ENCODE results near the gene CFL1. TPM values are rescaled to one million over a fixed set of nuclear protein-coding genes. Genes with fewer than 3 reads are reported as not detected.
A peak's percentile ranks its signal among the peaks of the same experiment; 100 is the strongest.

CFL1 gene
- total RNA-seq, 1 experiment from 2014 or later: 1,911 TPM

GRCh38 chr11:65859095-65859811 is 1.3 kb upstream of the CFL1 start:
- H3K36me3 ChIP-seq (ENCODE audit: control insufficient read depth, insufficient read depth, low read length): peaks cover 26% of the 10 kb centered on the region
- intact Hi-C loops (cut with micrococcal nuclease; ENCODE audit: unreplicated experiment): loop anchor here (10.0 kb wide), 1 partner anchor 304 kb away; the partner anchor contains the start of gene LTBP3
- no TSS peak for BruUV-seq (replicated peaks)
- in situ Hi-C loops (cut with HindIII; ENCODE audit: low pct_unique_long_range_greater_than_20kb, low sequenced_read_pairs): no loop called here
- CTCF ChIA-PET: interaction anchor here (0.5 to 3.3 kb wide), 9 partner anchors 12 to 153 kb away, joined by 3 to 22 read pairs (median 5); partner anchors contain the start of genes CCDC85B and FIBP
- peak overlapping the region; percentile 85 to 99 for H3K4me3 ChIP-seq (ENCODE audit: low read depth in 2 of 2, low read length in 2 of 2)
- no peaks in the 10 kb centered on the region for H3K27me3 ChIP-seq (ENCODE audit: control insufficient read depth, insufficient read depth, low read length)
- peaks cover 46% of the 10 kb centered on the region for H3K4me1 ChIP-seq (ENCODE audit: control insufficient read depth, insufficient read depth, low read length)
- peak overlapping the region; percentile 98 for H3K27ac ChIP-seq (ENCODE audit: low read length)
- peak; percentile 88 for DNase-seq (ENCODE audit: low read depth, low spot score)
- ATAC-seq: peak; percentile 74
- H3K9me3 ChIP-seq (ENCODE audit: control insufficient read depth, insufficient read depth, low read depth, low read length): no peaks in the 10 kb centered on the region
- POLR2A ChIA-PET: interaction anchor here (0.5 to 1.6 kb wide), 13 partner anchors 9 to 349 kb away, joined by 3 to 10 read pairs (median 4); partner anchors contain the start of genes CCDC85B, FIBP, KAT5 and SF3B2
- TF ChIP-seq SIN3A (IDR thresholded peaks at IDR 0.05; ENCODE audit: borderline replicate concordance, insufficient read depth, low read depth, low read length): peak; percentile 83; the same call in 1 of the 2 replicates
- peak; percentile 91 for TF ChIP-seq POLR2AphosphoS5 (IDR thresholded peaks at IDR 0.05; ENCODE audit: low read depth, low read length)
- no peak for TF ChIP-seq CTCF (IDR thresholded peaks at IDR 0.05)
- TF ChIP-seq REST (IDR thresholded peaks at IDR 0.05; ENCODE audit: insufficient read depth in 1 of 2, low read depth in 2 of 2, low read length in 1 of 2): no peak
- peak; percentile 81 for TF ChIP-seq TCF7L2 (IDR thresholded peaks at IDR 0.05; ENCODE audit: low read depth, low read length)

- peak overlapping the region; percentile 98 for H3K27ac ChIP-seq (ENCODE audit: low read length)
- DNase-seq (ENCODE audit: low read depth, low spot score) (peak; percentile 64), ATAC-seq (no peak)
- no TSS peak for BruUV-seq (replicated peaks)
- H3K27me3 ChIP-seq (ENCODE audit: control insufficient read depth, insufficient read depth, low read length): no peaks in the 10 kb centered on the region
- H3K4me1 ChIP-seq (ENCODE audit: control insufficient read depth, insufficient read depth, low read length): peaks cover 51% of the 10 kb centered on the region
- TF ChIP-seq REST (IDR thresholded peaks at IDR 0.05; ENCODE audit: insufficient read depth in 1 of 2, low read depth in 2 of 2, low read length in 1 of 2): no peak
- TF ChIP-seq CTCF (IDR thresholded peaks at IDR 0.05): no peak
- no peak for TF ChIP-seq SIN3A (IDR thresholded peaks at IDR 0.05; ENCODE audit: borderline replicate concordance, insufficient read depth, low read depth, low read length)
- TF ChIP-seq TCF7L2 (IDR thresholded peaks at IDR 0.05; ENCODE audit: low read depth, low read length): no peak
- no peak for TF ChIP-seq POLR2AphosphoS5 (IDR thresholded peaks at IDR 0.05; ENCODE audit: low read depth, low read length)
- in situ Hi-C loops (cut with HindIII; ENCODE audit: low pct_unique_long_range_greater_than_20kb, low sequenced_read_pairs) (no loop called here), intact Hi-C loops (cut with micrococcal nuclease; ENCODE audit: unreplicated experiment) (loop anchor here (10.0 kb wide), 1 partner anchor 304 kb away; the partner anchor contains the start of gene LTBP3)
- ChIA-PET POLR2A (interaction anchor here (0.6 to 1.6 kb wide), 6 partner anchors 15 to 1563 kb away, joined by 3 to 26 read pairs (median 6); partner anchors contain the start of gene SF3B2), CTCF (interaction anchor here (0.5 to 3.3 kb wide), 3 partner anchors 26 to 152 kb away, joined by 3 to 14 read pairs (median 5); no protein-coding TSS in a partner anchor)
- peaks cover 27% of the 10 kb centered on the region for H3K36me3 ChIP-seq (ENCODE audit: control insufficient read depth, insufficient read depth, low read length)
- H3K9me3 ChIP-seq (ENCODE audit: control insufficient read depth, insufficient read depth, low read depth, low read length): no peaks in the 10 kb centered on the region
- H3K4me3 ChIP-seq (ENCODE audit: low read depth in 2 of 2, low read length in 2 of 2): peak overlapping the region; percentile 85 to 99
Measured at GRCh38 chr11:65858681-65859087, 704 bp upstream of the CFL1 start.

Data from Panc1 (cell line).